Measurements from ENCODE around the gene BTBD9. TPM values are rescaled to one million over a fixed set of nuclear protein-coding genes. Genes with fewer than 3 reads are reported as not detected.

Gene BTBD9
- total RNA-seq, 4 donors from 2014 or later, result 11.7 to 17.7 (median 14.1) TPM

- TF ChIP-seq CTCF (IDR thresholded peaks at IDR 0.05; ENCODE audit: low read depth), result no peak
Observed at GRCh38 chr6:38400101-38400500, 239.6 kb downstream of the BTBD9 start.

GRCh38 chr6:38396209-38396608 is 243.5 kb downstream of the BTBD9 start:
- TF ChIP-seq CTCF (IDR thresholded peaks at IDR 0.05; ENCODE audit: low read depth), result no peak

- no peak for TF ChIP-seq CTCF (IDR thresholded peaks at IDR 0.05; ENCODE audit: low read depth)
Observed at GRCh38 chr6:38393986-38394385, 245.7 kb downstream of the BTBD9 start.

GRCh38 chr6:38391626-38392579 is 247.8 kb downstream of the BTBD9 start:
- TF ChIP-seq CTCF (IDR thresholded peaks at IDR 0.05; ENCODE audit: low read depth), result no peak

- no peak for TF ChIP-seq CTCF (IDR thresholded peaks at IDR 0.05; ENCODE audit: low read depth)
Observed at GRCh38 chr6:38391206-38391605, 248.5 kb downstream of the BTBD9 start.

- TF ChIP-seq CTCF (IDR thresholded peaks at IDR 0.05; ENCODE audit: low read depth), result no peak
Observed at GRCh38 chr6:38389875-38390274, 249.9 kb downstream of the BTBD9 start.

- TF ChIP-seq CTCF (IDR thresholded peaks at IDR 0.05; ENCODE audit: low read depth), result no peak
Observed at GRCh38 chr6:38387971-38388370, 251.8 kb downstream of the BTBD9 start.
